Measurements from ENCODE around the gene NRTN. TPM values are rescaled to one million over a fixed set of nuclear protein-coding genes. Genes with fewer than 3 reads are reported as not detected.
"Not testable (repeated sequence)": the region's sequence is repeated elsewhere in the genome, so short reads cannot be mapped to it uniquely, and the experiment has no call there.

NRTN gene
- total RNA-seq, 1 donor from 2014 or later: not detected

GRCh38 chr19:5864725-5865486 lies 60.0 kb downstream of the NRTN start:
- no peak for DNase-seq (ENCODE audit: low read depth)

DNA sequence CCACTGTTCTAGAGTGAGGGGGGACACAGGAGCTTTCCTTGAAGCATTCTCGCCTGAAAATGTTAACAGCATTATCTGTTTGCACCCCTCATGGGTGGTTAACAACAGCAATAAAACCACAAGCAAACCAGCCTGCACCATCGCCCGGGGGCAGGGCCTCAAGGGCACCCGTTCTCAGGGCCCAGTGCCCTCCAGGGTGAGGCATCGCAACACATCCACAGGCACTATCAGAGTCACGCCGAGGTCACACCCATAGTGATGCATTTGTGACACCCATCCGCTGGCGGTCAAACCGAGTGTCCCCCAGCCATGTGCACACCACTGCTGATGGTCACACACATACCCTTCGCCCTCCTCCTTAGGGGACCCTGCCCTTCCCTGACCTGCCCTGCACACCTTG lies 60.9 kb downstream of the NRTN start:
- DNase-seq (ENCODE audit: low read depth): no peak

DNA sequence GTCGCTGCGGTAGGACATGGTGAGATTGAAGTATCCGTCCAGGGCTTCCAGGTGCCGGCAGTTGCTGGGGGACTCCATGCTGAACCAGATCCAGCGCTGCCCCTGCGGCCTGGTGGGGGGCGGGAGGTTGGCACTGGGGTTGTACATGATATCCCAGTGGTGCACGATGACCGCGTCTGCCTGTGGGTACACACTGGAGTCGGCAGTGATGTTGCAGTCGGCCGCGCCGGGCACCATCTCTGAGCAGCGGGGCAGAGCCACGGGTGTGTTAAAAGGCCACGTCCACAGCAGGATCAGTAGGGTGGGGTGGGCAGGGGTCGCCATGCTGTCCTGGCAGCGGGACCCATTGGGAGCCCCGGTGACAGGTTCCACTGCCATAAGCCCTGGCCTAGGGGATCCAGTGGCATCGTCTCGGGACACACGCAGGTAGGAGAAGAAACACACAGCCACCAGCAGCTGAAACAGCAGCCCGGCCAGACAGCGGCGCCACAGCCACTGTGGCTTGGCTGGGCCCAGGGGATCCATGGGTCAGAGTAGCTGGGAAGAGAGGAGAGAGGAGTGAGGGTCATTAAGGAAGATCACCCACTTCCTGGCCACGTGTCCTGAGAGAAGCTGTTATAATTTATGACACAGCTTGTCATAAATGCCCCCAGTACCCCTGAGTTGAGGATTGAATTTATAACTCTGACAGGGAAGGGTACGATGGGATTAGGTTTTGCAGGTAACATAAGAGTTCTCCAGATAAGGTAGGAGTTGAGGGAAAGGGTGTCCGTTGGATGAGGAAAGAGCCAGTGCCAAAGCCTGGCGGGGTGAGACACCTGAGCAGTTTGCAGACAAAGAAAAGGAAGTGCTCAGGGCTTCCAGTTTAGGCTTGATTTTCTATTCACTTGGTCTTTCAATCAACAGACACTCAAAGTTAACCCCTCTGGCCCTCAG lies 62.6 kb downstream of the NRTN start:
- DNase-seq (ENCODE audit: low read depth): no peak

DNA sequence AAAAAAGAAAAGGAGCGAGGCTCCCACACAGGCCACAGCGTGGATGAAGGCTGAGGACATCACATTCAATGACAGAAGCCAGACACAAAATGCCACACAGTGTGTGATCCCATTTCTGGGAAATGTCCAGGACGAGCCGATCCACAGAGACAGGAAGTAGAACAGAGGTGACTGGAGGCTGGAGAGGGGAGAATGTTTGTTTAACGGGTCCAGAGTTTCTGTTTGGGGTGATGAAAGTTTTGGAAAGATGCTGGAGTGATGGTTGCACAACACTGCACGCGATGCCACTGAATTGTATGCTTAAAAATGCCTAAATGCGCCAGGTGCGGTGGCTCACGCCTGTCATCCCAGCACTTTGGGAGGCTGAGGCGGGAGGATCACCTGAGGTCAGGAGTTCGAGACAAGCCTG lies 66.1 kb downstream of the NRTN start:
- no peak for DNase-seq (ENCODE audit: low read depth)

DNA sequence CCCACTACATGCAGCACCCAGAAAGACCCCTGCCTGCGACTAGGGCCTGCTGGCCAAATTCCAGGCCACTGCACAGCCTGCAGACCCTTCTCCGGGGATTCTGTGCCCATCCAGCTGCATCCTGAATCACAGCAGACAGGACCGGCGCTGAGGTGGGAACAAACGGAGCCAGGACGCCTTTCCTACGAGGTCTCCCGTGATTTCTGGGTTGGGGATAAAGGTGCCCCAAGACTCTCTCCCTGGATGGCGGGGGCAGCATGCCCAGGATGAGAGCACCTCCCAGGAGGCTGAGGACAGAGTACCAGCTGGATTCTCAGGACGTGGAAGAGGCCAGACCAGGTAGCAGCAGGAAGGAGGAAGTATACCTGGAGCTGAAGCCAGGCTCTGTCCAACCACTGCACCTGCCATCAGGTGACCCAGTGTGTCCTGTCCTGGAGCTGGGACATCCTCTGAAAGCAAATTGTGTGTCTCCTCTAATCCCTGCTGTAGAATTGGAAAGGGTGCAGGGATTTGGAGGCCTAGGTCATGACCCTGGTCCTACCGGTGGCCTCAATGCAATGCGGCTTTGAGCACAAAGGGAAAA lies 68.8 kb downstream of the NRTN start:
- no peak for DNase-seq (ENCODE audit: low read depth)

DNA sequence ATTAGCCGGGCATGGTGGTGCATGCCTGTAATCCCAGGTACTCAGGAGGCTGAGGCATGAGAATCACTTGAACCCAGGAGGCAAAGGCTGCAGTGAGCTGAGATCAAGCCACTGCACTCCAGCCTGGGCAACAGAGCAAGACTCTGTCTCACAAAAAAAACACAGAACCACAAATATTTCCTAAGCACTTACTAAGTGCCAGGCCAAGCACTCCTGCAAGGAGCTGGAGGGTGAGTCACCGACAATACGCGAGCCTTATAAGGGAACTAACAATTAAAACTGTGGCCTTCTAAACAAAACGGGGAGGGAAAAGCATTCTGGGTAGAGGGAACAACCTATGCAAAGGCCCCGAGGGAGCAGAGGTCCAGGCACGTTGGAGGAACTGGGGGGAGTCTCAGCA lies 69.6 kb downstream of the NRTN start:
- DNase-seq (ENCODE audit: low read depth): not testable (repeated sequence)

DNA sequence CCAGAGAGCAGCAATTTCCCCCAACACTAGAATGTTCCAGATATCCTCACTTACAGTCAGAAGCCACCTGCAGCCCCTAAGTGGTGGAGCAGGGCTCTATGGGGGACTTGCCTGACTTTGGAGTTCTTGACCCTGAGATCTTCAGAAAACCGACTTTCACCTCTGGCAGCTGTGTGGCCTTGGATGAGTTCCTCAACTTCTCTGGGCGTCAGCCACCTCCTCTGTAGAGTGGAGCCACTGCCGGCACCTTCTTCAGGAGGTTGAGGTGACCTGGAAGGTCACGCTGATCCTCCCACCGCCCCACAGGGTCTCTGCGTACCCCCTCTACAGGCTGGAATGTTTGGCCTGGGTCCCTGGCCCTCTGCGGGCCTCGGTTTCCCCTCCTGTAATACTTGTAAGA lies 72.6 kb downstream of the NRTN start:
- DNase-seq (ENCODE audit: low read depth): no peak

DNA sequence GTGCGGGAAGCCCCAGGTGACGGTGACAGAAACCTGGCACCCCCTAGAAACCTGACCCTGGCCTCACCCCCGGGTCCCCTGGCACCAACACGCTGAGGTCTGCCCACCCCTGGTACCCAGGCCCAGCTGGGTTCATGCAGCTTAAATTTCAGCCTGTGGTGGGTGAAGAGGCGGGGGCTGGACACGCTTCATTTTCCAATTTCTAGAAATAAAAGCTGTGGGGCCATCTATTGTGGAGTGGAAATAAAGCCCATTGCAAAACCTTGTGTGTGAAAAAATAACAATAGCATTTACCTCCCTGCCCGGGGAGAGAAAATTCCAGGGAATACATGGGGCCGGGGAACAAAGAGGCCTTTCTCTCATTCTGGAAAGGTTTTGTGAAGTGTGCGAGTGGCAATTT lies 73.0 kb downstream of the NRTN start:
- no peak for DNase-seq (ENCODE audit: low read depth)

Other genes starting within 250 kb of the NRTN start
- gene TINCR, start 237.1 kb upstream of the NRTN start, total RNA-seq: 0.05 TPM in 1 of 2 replicates, not detected in the other
- gene SAFB2, start 182.3 kb upstream of the NRTN start, total RNA-seq: 30.8 and 35.1 TPM in 2 replicates
- 41.7 and 42.1 TPM in 2 replicates for gene SAFB, start 182.0 kb upstream of the NRTN start, total RNA-seq
- 90.2 and 123 TPM in 2 replicates for gene MICOS13, start 124.6 kb upstream of the NRTN start, total RNA-seq
- gene HSD11B1L, start 124.0 kb upstream of the NRTN start, total RNA-seq: 39.9 and 48.1 TPM in 2 replicates
- gene RPL36, start 114.8 kb upstream of the NRTN start, total RNA-seq: 605 and 876 TPM in 2 replicates
- gene LONP1, start 84.9 kb upstream of the NRTN start, total RNA-seq: 70.9 and 100 TPM in 2 replicates
- not detected in 2 replicates for gene CATSPERD, start 84.4 kb upstream of the NRTN start, total RNA-seq
- 0.53 and 1.1 TPM in 2 replicates for gene PRR22, start 20.3 kb upstream of the NRTN start, total RNA-seq
- gene DUS3L, start 13.9 kb upstream of the NRTN start, total RNA-seq: 21.6 and 25.4 TPM in 2 replicates
- gene FUT6, start 34.6 kb downstream of the NRTN start, total RNA-seq: not detected in 2 replicates
- gene FUT3, start 46.4 kb downstream of the NRTN start, total RNA-seq: not detected in 2 replicates
- not detected in 2 replicates for gene FUT5, start 65.5 kb downstream of the NRTN start, total RNA-seq
- gene NDUFA11, start 98.7 kb downstream of the NRTN start, total RNA-seq: 133 and 149 TPM in 2 replicates
- 3.1 and 5.6 TPM in 2 replicates for gene VMAC, start 99.8 kb downstream of the NRTN start, total RNA-seq
- 2.8 and 4.1 TPM in 2 replicates for gene CAPS, start 109.2 kb downstream of the NRTN start, total RNA-seq
- gene RANBP3, start 173.1 kb downstream of the NRTN start, total RNA-seq: 50.3 and 64.0 TPM in 2 replicates

Measured in myocyte (in vitro differentiated cells).